Stimulated activated CD4-positive, alpha-beta T cell treated with anti-CD3 and anti-CD28 coated beads, Interleukin-12 subunit alpha, Interleukin-12 subunit beta, amount 100 ng/mL, for 48 hours (primary cell): ENCODE data around the gene SRR.

Source experiments
- DNase-seq, 3 donors: peaks; one replicate each; pipeline ENCODE4 v3.0.0-alpha.2; 2020; ENCODE audit warnings: low read depth in 2 of 3, low spot score in 1 of 3

The SRR gene

DNA sequence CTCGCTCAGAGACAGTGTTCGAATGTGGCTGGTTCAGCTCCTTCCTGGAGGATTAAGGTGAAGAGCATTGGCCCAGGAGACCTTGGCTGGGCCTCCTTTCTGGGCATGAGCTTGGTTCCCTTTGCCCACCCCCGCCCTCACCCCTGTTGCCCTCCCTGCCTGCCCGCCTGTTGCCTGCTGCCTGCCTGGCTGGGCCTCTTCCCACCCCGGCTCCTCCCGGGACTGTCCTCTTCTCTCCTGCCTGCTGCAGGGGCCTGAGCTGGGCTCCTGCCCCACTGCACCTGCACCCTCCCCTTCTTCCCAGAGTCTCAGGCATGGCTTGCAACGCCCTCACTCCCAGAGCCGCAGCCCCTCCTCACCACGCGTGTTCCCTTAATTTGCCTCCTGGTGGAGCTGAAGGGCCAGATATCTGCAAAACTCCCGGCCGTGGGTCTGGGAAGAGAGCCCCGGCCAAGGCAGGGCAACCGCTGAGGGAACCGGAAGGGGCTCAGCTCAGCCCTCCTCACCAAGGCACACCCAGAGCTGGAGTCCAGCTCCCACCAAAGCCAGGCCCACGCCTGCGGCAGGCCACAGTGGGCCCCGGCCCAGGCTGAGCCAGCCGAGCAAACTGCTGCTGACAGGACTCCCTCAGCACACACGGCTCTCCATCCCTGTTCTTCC is 65.9 kb downstream of the SRR start:
- DNase-seq, result no peak

DNA sequence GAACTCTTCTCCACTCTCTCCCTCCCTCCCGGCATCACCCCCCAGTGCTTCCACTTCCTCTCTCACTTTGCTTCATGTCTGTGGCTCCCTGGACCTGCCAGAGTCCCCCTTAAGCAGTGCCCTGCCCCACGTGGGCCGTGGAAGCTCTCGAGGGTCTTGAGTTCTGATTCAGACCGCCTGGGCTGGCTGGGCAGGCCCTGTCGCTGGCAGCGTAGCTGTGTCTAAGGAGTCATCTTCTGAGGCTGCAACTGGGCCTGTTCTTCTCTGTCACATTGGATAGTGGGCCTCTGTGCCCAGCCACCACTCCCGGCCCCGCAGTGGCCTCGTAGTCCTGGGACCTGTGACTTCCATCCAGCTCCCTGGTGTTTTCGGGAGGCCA is 66.5 kb downstream of the SRR start:
- no peak for DNase-seq

DNA sequence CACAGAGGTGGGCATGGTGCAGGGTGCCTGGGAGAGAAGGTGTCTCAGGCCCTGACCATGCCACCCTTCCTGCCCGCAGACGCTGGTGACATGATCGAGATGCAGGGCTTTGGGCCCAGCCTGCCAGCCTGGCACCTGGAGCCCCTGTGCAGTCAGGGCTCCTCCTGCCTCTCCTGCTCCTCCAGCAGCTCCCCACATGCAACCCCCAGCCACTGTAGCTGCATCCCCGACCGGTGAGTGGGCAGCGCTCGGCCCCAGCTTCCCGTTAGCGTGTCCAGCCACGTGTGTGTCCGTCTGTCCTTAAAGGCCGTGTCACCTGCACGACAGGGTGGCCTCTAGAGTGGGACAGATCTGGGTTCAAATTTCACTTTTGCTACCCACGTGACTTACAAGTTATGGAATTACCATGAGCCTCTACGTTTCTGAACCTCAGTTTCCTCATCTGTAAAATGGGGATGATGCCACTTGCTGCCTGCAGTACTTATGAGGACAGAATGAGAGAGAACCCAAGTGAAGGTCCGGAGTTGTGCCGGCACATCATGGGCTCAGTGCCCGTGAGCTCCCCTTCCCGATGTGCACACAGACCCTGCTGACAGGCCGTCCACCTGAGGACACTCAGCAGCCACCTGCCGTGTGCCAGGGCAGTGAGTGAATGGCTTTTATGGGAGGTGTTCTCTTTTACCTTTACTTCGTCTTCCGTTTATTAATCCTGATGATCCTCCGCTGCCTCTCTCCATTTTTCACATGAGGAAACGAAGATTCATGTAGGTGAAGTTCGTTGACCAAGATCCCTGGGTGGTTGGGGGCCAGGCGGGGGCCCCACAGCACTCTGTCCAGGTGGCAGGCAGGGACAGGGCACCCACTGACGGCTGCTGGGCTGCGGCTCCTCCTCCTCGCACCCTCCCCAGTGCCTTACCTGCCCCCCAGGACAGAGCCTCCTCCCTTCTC is 67.7 kb downstream of the SRR start:
- DNase-seq, result no peak

DNA sequence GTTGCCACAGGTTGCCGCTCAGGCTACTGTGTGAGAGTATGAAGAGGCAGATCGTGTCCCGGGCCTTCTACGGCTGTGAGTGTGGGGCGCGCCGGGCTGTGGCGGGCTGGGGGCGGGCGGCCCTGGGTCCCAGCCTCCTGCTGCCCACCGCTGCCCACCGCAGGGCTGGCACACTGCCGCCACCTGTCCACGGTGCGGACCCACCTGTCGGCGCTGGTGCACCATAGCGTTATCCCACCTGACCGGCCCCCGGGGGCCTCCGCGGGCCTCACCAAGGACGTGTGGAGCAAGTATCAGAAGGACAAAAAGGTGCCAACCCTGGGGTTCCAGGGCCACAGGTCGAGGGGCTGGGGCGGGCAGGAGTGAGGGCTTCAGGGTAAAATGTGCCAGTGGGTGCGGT is 68.4 kb downstream of the SRR start:
- no peak for DNase-seq

DNA sequence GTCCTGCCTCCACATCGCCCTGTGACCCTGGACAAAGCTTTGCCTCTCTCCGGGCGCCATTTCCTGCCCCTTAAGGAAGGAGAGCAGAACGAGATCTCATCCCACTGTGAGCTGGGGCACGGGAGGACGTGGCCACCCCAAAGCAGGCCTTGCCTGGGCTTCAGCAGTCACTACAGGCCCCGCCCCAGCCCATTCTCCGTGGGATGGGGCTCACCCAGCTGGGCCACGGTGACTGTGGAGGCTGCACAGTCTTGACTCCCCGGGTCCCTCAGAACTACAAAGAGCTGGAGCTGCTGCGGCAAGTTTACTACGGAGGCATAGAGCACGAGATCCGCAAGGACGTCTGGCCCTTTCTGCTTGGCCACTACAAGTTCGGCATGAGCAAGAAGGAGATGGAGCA is 68.9 kb downstream of the SRR start:
- no peak for DNase-seq

DNA sequence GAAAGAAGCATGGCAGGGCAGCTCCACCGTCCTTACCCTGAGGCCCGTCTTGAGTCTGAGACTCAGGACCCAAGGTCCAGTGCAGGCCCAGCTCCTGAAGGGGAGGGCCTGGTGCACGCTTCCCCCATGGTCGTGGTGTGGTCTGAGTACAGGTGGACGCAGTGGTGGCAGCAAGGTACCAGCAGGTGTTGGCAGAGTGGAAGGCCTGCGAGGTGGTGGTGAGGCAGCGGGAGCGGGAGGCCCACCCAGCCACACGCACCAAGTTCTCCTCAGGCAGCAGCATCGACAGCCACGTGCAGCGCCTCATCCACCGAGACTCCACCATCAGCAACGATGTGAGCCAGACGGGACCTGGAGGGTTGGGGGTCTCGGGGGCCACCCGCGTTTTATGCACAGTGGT is 69.4 kb downstream of the SRR start:
- DNase-seq, result no peak
